HepG2 (cell line): ENCODE measurements around the gene MYH16. TPM values are rescaled to one million over a fixed set of nuclear protein-coding genes. Genes with fewer than 3 reads are reported as not detected.

Experiments used
- ATAC-seq: fragments of 200-7000 bp; cut with Tn5 transposase; 3 replicates; pipeline ENCODE4 v1.9.1; 2020; ENCODE audit warnings: mild to moderate bottlenecking, moderate library complexity
- BruUV-seq: library from RNA; stranded (reverse); fragments of 400-500 nt; replicated peaks from 2 replicates; lab custom pipeline; 2021; lab: Mats Ljungman, UMichigan
- CTCF ChIA-PET: fragments of 300-600 bp; formaldehyde crosslinking; extraction: SDS; loops from one replicate; lab custom pipeline; 2021; ENCODE audit warnings: low total read pairs, inconsistent platforms, low intra/inter-chr PET ratio; lab: Yijun Ruan, JAX
- POLR2A ChIA-PET: fragments of 350-600 bp; sonication (Branson Sonifier 250); formaldehyde crosslinking; loops from one replicate; lab custom pipeline; 2020; ENCODE audit warnings: antibody characterized with exemption, inconsistent platforms; lab: Yijun Ruan, JAX
- DNase-seq: peaks from one replicate; pipeline ENCODE4 v3.0.0-alpha.2; 2015; ENCODE audit warnings: low spot score
- FAIRE-seq: peaks from 3 replicates; lab custom pipeline; 2011; peaks lifted over from hg19 to GRCh38; lab: Jason Lieb, UNC
- H2AFZ ChIP-seq: one replicate; pipeline ENCODE4 v1.6.1; 2011; ENCODE audit warnings: low read length, inconsistent platforms
- H3K27ac ChIP-seq: fragments of 300-600 bp; 3 replicates; pipeline ENCODE4 v1.8.0; 2011; ENCODE audit warnings: mixed run types, mild to moderate bottlenecking, mixed read lengths, low read length, inconsistent platforms; ENCODE audit not compliant: insufficient read depth; ENCODE audit errors: extremely low read length
- H3K27me3 ChIP-seq, 2 experiments: fragments of 200-600 bp in 1 of 2; 2 replicates in 1 of 2; 3 replicates in 1 of 2; pipeline versions ENCODE4 v1.6.0 to v1.8.0; 2011; ENCODE audit warnings: low read length in 2 of 2, mild to moderate bottlenecking in 2 of 2, moderate library complexity in 2 of 2, inconsistent platforms in 1 of 2; ENCODE audit not compliant: insufficient read depth in 2 of 2, control insufficient read depth in 1 of 2
- H3K36me3 ChIP-seq, 2 experiments: fragments of 200-600 bp in 1 of 2; replicated peaks in 1 of 2; 2 replicates in 1 of 2; 3 replicates in 1 of 2; pipeline versions ENCODE4 v1.5.1 to v1.8.0; 2011; ENCODE audit warnings: low read length in 2 of 2, inconsistent platforms in 1 of 2; ENCODE audit not compliant: insufficient read depth in 2 of 2, control insufficient read depth in 1 of 2
- H3K4me1 ChIP-seq: 2 replicates; pipeline ENCODE4 v1.5.1; 2012; ENCODE audit warnings: low read length, inconsistent platforms; ENCODE audit not compliant: insufficient read depth
- H3K4me2 ChIP-seq: 2 replicates; pipeline ENCODE4 v1.6.0; 2011; ENCODE audit warnings: low read depth, low read length, inconsistent platforms
- H3K4me3 ChIP-seq, 3 experiments: fragments of 200-600 bp in 1 of 3; sonication (generic), shearing (Covaris generic) in 1 of 3; replicated peaks in 1 of 3; 2 replicates each; pipeline ENCODE4 v1.5.1; 2011 to 2016; ENCODE audit warnings: low read length in 3 of 3, inconsistent platforms in 2 of 3, low read depth in 2 of 3, mild to moderate bottlenecking in 2 of 3, control low read depth in 1 of 3, mixed read lengths in 1 of 3; ENCODE audit not compliant: insufficient read depth in 1 of 3
- H3K79me2 ChIP-seq: one replicate; pipeline ENCODE4 v1.6.1; 2011; ENCODE audit warnings: low read length, inconsistent platforms; ENCODE audit not compliant: insufficient read depth
- H3K9ac ChIP-seq: 2 replicates; pipeline ENCODE4 v1.6.0; 2011; ENCODE audit warnings: mild to moderate bottlenecking, low read depth, low read length, inconsistent platforms; ENCODE audit not compliant: insufficient read depth
- H3K9me3 ChIP-seq: 2 replicates; pipeline ENCODE4 v1.5.1; 2012; ENCODE audit warnings: mild to moderate bottlenecking, low read length
- H4K20me1 ChIP-seq: 2 replicates; pipeline ENCODE4 v1.6.0; 2011; ENCODE audit warnings: inconsistent platforms, mild to moderate bottlenecking, low read length, moderate library complexity; ENCODE audit not compliant: insufficient read depth
- BHLHE40 ChIP-seq: IDR thresholded peaks from 2 replicates; pipeline ENCODE4 v1.6.1; 2011; ENCODE audit warnings: low read length, improper control_type of control experiment
- GATAD2A ChIP-seq: IDR thresholded peaks from 2 replicates; pipeline ENCODE4 v1.6.1; 2016
- HINFP ChIP-seq: sonication (generic); formaldehyde crosslinking; IDR thresholded peaks from 2 replicates; pipeline ENCODE4 v1.4.0; 2020; ENCODE audit warnings: low read depth, mild to moderate bottlenecking, missing genetic modification reagents
- MTA1 ChIP-seq: sonication (generic); formaldehyde crosslinking; IDR thresholded peaks from 2 replicates; pipeline ENCODE4 v1.4.0; 2020; ENCODE audit warnings: missing genetic modification reagents, mild to moderate bottlenecking, borderline replicate concordance
- RARG ChIP-seq: sonication (generic); formaldehyde crosslinking; IDR thresholded peaks from 2 replicates; pipeline ENCODE4 v1.4.0; 2020; ENCODE audit warnings: low read depth, mild to moderate bottlenecking, missing genetic modification reagents
- SCMH1 ChIP-seq: sonication (generic); formaldehyde crosslinking; IDR thresholded peaks from 2 replicates; pipeline ENCODE4 v1.9.0; 2021; ENCODE audit warnings: missing genetic modification reagents, mild to moderate bottlenecking, borderline replicate concordance
- SNRNP70 ChIP-seq: fragments of 200-400 bp; formaldehyde crosslinking; IDR thresholded peaks from 2 replicates; pipeline ENCODE4 v1.6.1; 2017; ENCODE audit warnings: mild to moderate bottlenecking, low read depth, low read length, moderate library complexity
- ZNF180 ChIP-seq: sonication (generic); formaldehyde crosslinking; IDR thresholded peaks from 2 replicates; pipeline ENCODE4 v1.4.0; 2020; ENCODE audit warnings: low read depth, missing genetic modification reagents, borderline replicate concordance
- ZNF512 ChIP-seq: sonication (generic); formaldehyde crosslinking; IDR thresholded peaks from 2 replicates; pipeline ENCODE4 v1.4.0; 2020; ENCODE audit warnings: mild to moderate bottlenecking, missing genetic modification reagents
- ZNF547 ChIP-seq: sonication (generic); formaldehyde crosslinking; IDR thresholded peaks from 2 replicates; pipeline ENCODE4 v1.5.1; 2020; ENCODE audit warnings: mild to moderate bottlenecking, missing genetic modification reagents
- ZNF780A ChIP-seq: sonication (generic); formaldehyde crosslinking; IDR thresholded peaks from 2 replicates; pipeline ENCODE4 v1.8.0; 2022; ENCODE audit warnings: mild to moderate bottlenecking, missing genetic modification reagents, moderate library complexity
- ZNF883 ChIP-seq: sonication (generic); formaldehyde crosslinking; IDR thresholded peaks from 2 replicates; pipeline ENCODE4 v1.5.1; 2020; ENCODE audit warnings: mild to moderate bottlenecking, missing genetic modification reagents; ENCODE audit errors: not compliant biosample characterization
- ZNF891 ChIP-seq: sonication (generic); formaldehyde crosslinking; IDR thresholded peaks from 2 replicates; pipeline ENCODE4 v1.5.0; 2020; ENCODE audit warnings: mild to moderate bottlenecking, missing genetic modification reagents
- WGBS: methylation state at CpG from one replicate; pipeline ENCODE4 v1.1.6; 2017; ENCODE audit warnings: low lambda C conversion rate; 5-methylcytosine and 5-hydroxymethylcytosine counted together
- in situ Hi-C: cut with HindIII; loops from 2 replicates; pipeline ENCODE4 v1.10.0; 2017; ENCODE audit warnings: low pct_unique_long_range_greater_than_20kb; ENCODE audit not compliant: extremely low pct_ligation_motif_present
- intact Hi-C: fragments of 100-400 bp; cut with micrococcal nuclease; formaldehyde crosslinking; loops from one replicate; pipeline ENCODE4 v1.10.0; 2022; ENCODE audit not compliant: unreplicated experiment
- polyA plus RNA-seq, 8 experiments: library from polyadenylated mRNA; depleted of rRNA in 3 of 8; stranded (reverse) in 7 of 8; unstranded in 1 of 8; fragments of >200 nt; fragmentation: Illumina TruSeq in 4 of 8; extraction: Trizol in 4 of 8; gene quantifications; 2 replicates each; pipeline versions ENCODE4 v1.2.1 to v1.2.3, GENCODE V29; 2011 to 2016; ENCODE audit warnings: low read depth in 4 of 8, missing spikeins in 1 of 8, mixed read lengths in 1 of 8; ENCODE audit not compliant: insufficient read depth in 1 of 8
- total RNA-seq, 5 experiments: library from RNA; depleted of rRNA; stranded (reverse); fragments of >200 nt; fragmentation: Illumina TruSeq; extraction: Trizol; gene quantifications; 2 replicates each; pipeline ENCODE4 v1.2.3, GENCODE V29; 2016; ENCODE audit warnings: low read depth in 1 of 5

Gene MYH16
- total and polyA plus RNA-seq, 2 of the 13 experiments (the other 11 are each of a cell fraction or from before 2014, with no cell fraction given): 0.05 to 0.15 TPM

GRCh38 chr7:99275496-99275895 is 2.9 kb downstream of the MYH16 start:
- Histone ChIP-seq H3K4me3 (no peak overlapping the region), H3K27me3 (peaks cover 0 to 8% of the 10 kb centered on the region in 2 experiments; a peak in 1 of 5 replicates), H3K36me3 (no peaks in the 10 kb centered on the region), H2AFZ (no peak overlapping the region), H3K4me1 (peaks cover 17% of the 10 kb centered on the region), H3K79me2 (no peaks in the 10 kb centered on the region), H3K9ac (no peak overlapping the region), H3K9me3 (no peaks in the 10 kb centered on the region), H4K20me1 (no peaks in the 10 kb centered on the region), H3K4me2 (no peak overlapping the region), H3K27ac (no peak overlapping the region)
- POLR2A ChIA-PET: no interaction called here
- no peak for TF ChIP-seq ZNF547
- no peak for TF ChIP-seq SNRNP70
- no peak for TF ChIP-seq ZNF891
- TF ChIP-seq ZNF883 (CRISPR knock-in tag): no peak
- no peak for TF ChIP-seq ZNF512 (CRISPR knock-in tag)
- no peak for TF ChIP-seq BHLHE40
- no peak for TF ChIP-seq ZNF180
- TF ChIP-seq GATAD2A (CRISPR knock-in tag): no peak
- TF ChIP-seq SCMH1 (CRISPR knock-in tag): no peak
- no peak for TF ChIP-seq HINFP (CRISPR knock-in tag)
- TF ChIP-seq RARG (CRISPR knock-in tag): no peak
- no peak for TF ChIP-seq ZNF780A
- TF ChIP-seq MTA1 (CRISPR knock-in tag): no peak
- CTCF ChIA-PET: no interaction called here
- in situ Hi-C loops: no loop called here
- FAIRE-seq (no peak), ATAC-seq (no peak), DNase-seq (no peak)
- WGBS: 70% methylated on average over 7 of the region's 7 CpGs
- intact Hi-C loops: no loop called here
- BruUV-seq: no TSS peak
